OCI-LY1 (cell line): ENCODE results near the gene SPINK1.

Experiments used
- H2AFZ ChIP-seq: fragments of 200-600 bp; sonication (generic), shearing (Covaris generic); 2 replicates; pipeline ENCODE4 v1.6.0; 2014; ENCODE audit warnings: antibody characterized with exemption, mild to moderate bottlenecking, low read length
- H3F3A ChIP-seq: fragments of 200-600 bp; sonication (generic), shearing (Covaris generic); 2 replicates; pipeline ENCODE4 v1.6.0; 2014; ENCODE audit warnings: mild to moderate bottlenecking, antibody characterized with exemption, low read length, moderate library complexity; ENCODE audit not compliant: insufficient read depth
- H3K27ac ChIP-seq: fragments of 200-600 bp; sonication (generic); 2 replicates; pipeline ENCODE4 v1.5.1; 2014; ENCODE audit warnings: low read length, mixed run types, mild to moderate bottlenecking, low read depth; ENCODE audit not compliant: poor library complexity, severe bottlenecking
- H3K27me3 ChIP-seq: fragments of 200-600 bp; sonication (generic); 2 replicates; pipeline ENCODE4 v1.6.0; 2014; ENCODE audit warnings: antibody characterized with exemption, mild to moderate bottlenecking, low read length, moderate library complexity; ENCODE audit not compliant: insufficient read depth
- H3K36me3 ChIP-seq: fragments of 200-600 bp; sonication (generic); 2 replicates; pipeline ENCODE4 v1.6.1; 2014; ENCODE audit warnings: mild to moderate bottlenecking, antibody characterized with exemption, low read length, moderate library complexity, mixed read lengths; ENCODE audit not compliant: insufficient read depth
- H3K4me1 ChIP-seq: fragments of 200-600 bp; sonication (generic); 2 replicates; pipeline ENCODE4 v1.5.1; 2014; ENCODE audit warnings: mild to moderate bottlenecking, low read length, moderate library complexity; ENCODE audit not compliant: insufficient read depth, severe bottlenecking
- H3K4me2 ChIP-seq: fragments of 200-600 bp; sonication (generic), shearing (Covaris generic); 2 replicates; pipeline ENCODE4 v1.6.1; 2014; ENCODE audit warnings: low read length
- H3K4me3 ChIP-seq: fragments of 200-600 bp; sonication (generic); 2 replicates; pipeline ENCODE4 v1.5.1; 2014; ENCODE audit warnings: low read length, low read depth, mild to moderate bottlenecking, mixed read lengths; ENCODE audit not compliant: poor library complexity, severe bottlenecking
- H3K79me2 ChIP-seq: fragments of 200-600 bp; shearing (Covaris generic); 2 replicates; pipeline ENCODE4 v1.6.1; 2016; ENCODE audit warnings: mixed run types, low read length, mixed read lengths; ENCODE audit not compliant: insufficient read depth
- H3K9ac ChIP-seq: fragments of 200-600 bp; sonication (generic), shearing (Covaris generic); 2 replicates; pipeline ENCODE4 v1.6.1; 2014; ENCODE audit warnings: mild to moderate bottlenecking, low read length, mixed read lengths
- H3K9me2 ChIP-seq: fragments of 200-600 bp; sonication (generic), shearing (Covaris generic); 2 replicates; pipeline ENCODE4 v1.6.1; 2014; ENCODE audit warnings: low read depth, mild to moderate bottlenecking, low read length, mixed read lengths
- H3K9me3 ChIP-seq: fragments of 200-600 bp; shearing (Covaris generic); 2 replicates; pipeline ENCODE4 v1.6.1; 2014; ENCODE audit warnings: low read length, mixed read lengths
- H4K20me1 ChIP-seq: fragments of 200-600 bp; sonication (generic), shearing (Covaris generic); 2 replicates; pipeline ENCODE4 v1.6.0; 2016; ENCODE audit warnings: mild to moderate bottlenecking, low read length; ENCODE audit not compliant: insufficient read depth
- CTCF ChIP-seq: fragments of 200-600 bp; sonication (generic), shearing (Covaris generic); IDR thresholded peaks from 2 replicates; pipeline ENCODE4 v1.5.1; 2017; ENCODE audit warnings: mild to moderate bottlenecking, antibody characterized with exemption, low read length, moderate library complexity, mixed read lengths
- EZH2 ChIP-seq: fragments of 200-600 bp; sonication (generic), shearing (Covaris generic); IDR thresholded peaks from 2 replicates; pipeline ENCODE4 v1.8.0; 2017; ENCODE audit warnings: borderline replicate concordance, mixed run types, mild to moderate bottlenecking, antibody characterized with exemption, low read length, moderate library complexity, mixed read lengths

Gene SPINK1

GRCh38 chr5:147878066-147878759 is 46.7 kb upstream of the SPINK1 start, which contains the start of gene SCGB3A2:
Gene SCGB3A2, plus strand, starts transcription at chr5:147878711. Its CDS starts 93 bp downstream, at chr5:147878804.
- Histone ChIP-seq H3K9me2 (no peaks in the 10 kb centered on the region), H3K36me3 (no peaks in the 10 kb centered on the region), H3F3A (no peaks in the 10 kb centered on the region), H3K27me3 (no peaks in the 10 kb centered on the region), H4K20me1 (no peaks in the 10 kb centered on the region), H3K4me1 (no peaks in the 10 kb centered on the region), H3K4me3 (no peak within 1 kb of the TSS), H3K9me3 (no peaks in the 10 kb centered on the region), H3K4me2 (no peak within 1 kb of the TSS), H3K9ac (no peak within 1 kb of the TSS), H2AFZ (no peak within 1 kb of the TSS), H3K79me2 (no peaks in the 10 kb centered on the region), H3K27ac (no peak within 1 kb of the TSS)
- TF ChIP-seq EZH2 (no peak), CTCF (no peak)

GRCh38 chr5:147876626-147877025 is 45.2 kb upstream of the SPINK1 start:
- Histone ChIP-seq H2AFZ (no peak overlapping the region), H3K27me3 (no peaks in the 10 kb centered on the region), H3F3A (no peaks in the 10 kb centered on the region), H3K4me1 (no peaks in the 10 kb centered on the region), H3K9me2 (no peaks in the 10 kb centered on the region), H3K4me2 (no peak overlapping the region), H4K20me1 (no peaks in the 10 kb centered on the region), H3K9me3 (no peaks in the 10 kb centered on the region), H3K4me3 (no peak overlapping the region), H3K79me2 (no peaks in the 10 kb centered on the region), H3K9ac (no peak overlapping the region), H3K36me3 (no peaks in the 10 kb centered on the region), H3K27ac (no peak overlapping the region)
- no peak for TF ChIP-seq EZH2
- TF ChIP-seq CTCF, result no peak

- Histone ChIP-seq H3K4me2 (no peak overlapping the region), H3K4me3 (no peak overlapping the region), H4K20me1 (no peaks in the 10 kb centered on the region), H3K79me2 (no peaks in the 10 kb centered on the region), H3K36me3 (no peaks in the 10 kb centered on the region), H3K9me3 (no peaks in the 10 kb centered on the region), H2AFZ (no peak overlapping the region), H3K9ac (no peak overlapping the region), H3K4me1 (no peaks in the 10 kb centered on the region), H3K27me3 (no peaks in the 10 kb centered on the region), H3F3A (no peaks in the 10 kb centered on the region), H3K27ac (no peak overlapping the region), H3K9me2 (no peaks in the 10 kb centered on the region)
- TF ChIP-seq EZH2, result no peak
- TF ChIP-seq CTCF, result no peak
These were observed 44.7 kb upstream of the SPINK1 start for GRCh38 chr5:147876141-147876540.
